Lung (tissue), 12 donors: ENCODE measurements around the gene GARIN3. TPM values are rescaled to one million over a fixed set of nuclear protein-coding genes. Genes with fewer than 3 reads are reported as not detected.

Source experiments
- ATAC-seq: fragments of 200-7000 bp; cut with Tn5 transposase; one replicate; pipeline ENCODE4 v1.9.1; 2020; ENCODE audit warnings: moderate number of reproducible peaks; ENCODE audit not compliant: insufficient read depth, low FRiP score
- DNase-seq, 3 donors: peaks; one replicate each; pipeline ENCODE4 v3.0.0-alpha.2; 2013 to 2017
- H3K27ac ChIP-seq, 2 donors: one replicate each; pipeline ENCODE4 v1.5.1; 2013; ENCODE audit warnings: mild to moderate bottlenecking in 2 of 2, moderate library complexity in 2 of 2, control low read depth in 1 of 2, inconsistent platforms in 1 of 2, low read depth in 1 of 2, low read length in 1 of 2
- H3K27me3 ChIP-seq, 3 donors: one replicate each; pipeline ENCODE4 v1.5.1; 2013; ENCODE audit warnings: low read length in 2 of 3; ENCODE audit not compliant: control insufficient read depth in 3 of 3, insufficient read depth in 3 of 3
- H3K36me3 ChIP-seq, 4 donors: one replicate each; pipeline ENCODE4 v1.5.1; 2013; ENCODE audit warnings: low read length in 4 of 4, mild to moderate bottlenecking in 1 of 4, moderate library complexity in 1 of 4; ENCODE audit not compliant: control insufficient read depth in 4 of 4, insufficient read depth in 4 of 4
- H3K4me1 ChIP-seq, 5 donors: one replicate each; pipeline ENCODE4 v1.5.1; 2013; ENCODE audit warnings: low read length in 5 of 5, mild to moderate bottlenecking in 2 of 5, moderate library complexity in 1 of 5; ENCODE audit not compliant: control insufficient read depth in 5 of 5, insufficient read depth in 5 of 5
- H3K4me3 ChIP-seq: one replicate; pipeline ENCODE4 v1.5.1; 2013; ENCODE audit warnings: mild to moderate bottlenecking, control low read depth, moderate library complexity
- H3K9ac ChIP-seq, 2 donors: one replicate each; pipeline ENCODE4 v1.5.1; 2013; ENCODE audit warnings: low read length in 2 of 2, control low read depth in 1 of 2; ENCODE audit not compliant: insufficient read depth in 1 of 2
- H3K9me3 ChIP-seq, 4 donors: one replicate each; pipeline ENCODE4 v1.5.1; 2013; ENCODE audit warnings: low read length in 3 of 4, mild to moderate bottlenecking in 1 of 4, moderate library complexity in 1 of 4; ENCODE audit not compliant: control insufficient read depth in 4 of 4, insufficient read depth in 3 of 4
- WGBS, 2 donors: extraction: QIAGEN DNeasy Blood & Tissue Kit; methylation state at CpG; one replicate each; pipeline ENCODE4 v1.1.7; 2013; 5-methylcytosine and 5-hydroxymethylcytosine counted together
- polyA plus RNA-seq, 2 donors: library from polyadenylated mRNA; stranded (reverse); fragments of 200-250 nt; gene quantifications; one replicate each; pipeline ENCODE4 v1.2.1, GENCODE V29; 2013
- total RNA-seq, 2 donors: library from RNA; depleted of rRNA in 1 of 2; stranded (reverse); fragments of >200 nt in 1 of 2; gene quantifications; one replicate each; pipeline ENCODE4 v1.2.1, GENCODE V29; 2014 to 2021
- TF ChIP-seq, protein P1 (sequence below): IDR thresholded peaks from 2 replicates; pipeline ENCODE4 v1.5.1; 2012; ENCODE audit warnings: mild to moderate bottlenecking; ENCODE audit errors: control extremely low read depth, extremely low read depth
- donor health status: control.
- donor health status: control.
- donor health status: Bipolar disorder and iron deficiency.
- donor health status: healthy.
- donor health status: DM: yes; HTN: yes; CAD: no.

The GARIN3 gene
- total and polyA plus RNA-seq, 4 donors: not detected

GRCh38 chr5:157130925-157131324, 35.1 kb downstream of the GARIN3 start:
- WGBS, 2 donors: 47 to 52% methylated on average over 7 of the region's 7 CpGs
- ATAC-seq (no peak), DNase-seq (no peak)

DNA sequence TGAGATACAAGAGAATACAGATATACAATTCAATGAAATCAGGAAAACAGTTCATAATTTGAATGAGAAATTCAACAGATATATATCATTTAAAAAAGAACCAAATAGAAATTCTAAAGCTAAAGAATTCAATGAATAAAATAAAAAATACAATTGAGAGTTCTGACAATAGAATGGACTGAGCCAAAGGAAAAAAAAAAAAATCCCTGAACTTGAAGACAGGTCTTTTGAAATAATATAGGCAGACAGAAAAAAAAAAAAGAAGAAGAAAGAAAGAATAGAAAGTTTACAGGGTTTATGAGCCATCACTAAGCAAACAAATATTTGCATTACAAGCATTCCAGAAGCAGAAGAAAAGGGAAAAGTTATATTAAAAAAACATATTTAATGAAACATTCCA, 44.4 kb downstream of the GARIN3 start:
- ATAC-seq: no peak
- Histone ChIP-seq H3K27me3 (no peaks in the 10 kb centered on the region), H3K36me3 (no peaks in the 10 kb centered on the region), H3K27ac (no peak overlapping the region), H3K4me3 (no peak overlapping the region), H3K4me1 (no peaks in the 10 kb centered on the region), H3K9ac (no peak overlapping the region), H3K9me3 (peaks cover 0 to 7% (median under 1%) of the 10 kb centered on the region in 4 donors)
- TF ChIP-seq, protein P1, sequence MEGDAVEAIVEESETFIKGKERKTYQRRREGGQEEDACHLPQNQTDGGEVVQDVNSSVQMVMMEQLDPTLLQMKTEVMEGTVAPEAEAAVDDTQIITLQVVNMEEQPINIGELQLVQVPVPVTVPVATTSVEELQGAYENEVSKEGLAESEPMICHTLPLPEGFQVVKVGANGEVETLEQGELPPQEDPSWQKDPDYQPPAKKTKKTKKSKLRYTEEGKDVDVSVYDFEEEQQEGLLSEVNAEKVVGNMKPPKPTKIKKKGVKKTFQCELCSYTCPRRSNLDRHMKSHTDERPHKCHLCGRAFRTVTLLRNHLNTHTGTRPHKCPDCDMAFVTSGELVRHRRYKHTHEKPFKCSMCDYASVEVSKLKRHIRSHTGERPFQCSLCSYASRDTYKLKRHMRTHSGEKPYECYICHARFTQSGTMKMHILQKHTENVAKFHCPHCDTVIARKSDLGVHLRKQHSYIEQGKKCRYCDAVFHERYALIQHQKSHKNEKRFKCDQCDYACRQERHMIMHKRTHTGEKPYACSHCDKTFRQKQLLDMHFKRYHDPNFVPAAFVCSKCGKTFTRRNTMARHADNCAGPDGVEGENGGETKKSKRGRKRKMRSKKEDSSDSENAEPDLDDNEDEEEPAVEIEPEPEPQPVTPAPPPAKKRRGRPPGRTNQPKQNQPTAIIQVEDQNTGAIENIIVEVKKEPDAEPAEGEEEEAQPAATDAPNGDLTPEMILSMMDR: no peak
- DNase-seq: no peak

More at GRCh38 chr5:157130925-157131324, 35.1 kb downstream of the GARIN3 start:
- H3K4me3 ChIP-seq: no peak overlapping the region
- H3K4me1 ChIP-seq: peaks cover 0 to 4% (median 0%) of the 10 kb centered on the region in 5 donors
- H3K9ac ChIP-seq: no peak overlapping the region
- H3K36me3 ChIP-seq: no peaks in the 10 kb centered on the region
- H3K27ac ChIP-seq: no peak overlapping the region
- H3K9me3 ChIP-seq: no peaks in the 10 kb centered on the region
- TF ChIP-seq, protein P1: no peak
- no peaks in the 10 kb centered on the region for H3K27me3 ChIP-seq

GRCh38 chr5:157120102-157120501, 46.0 kb downstream of the GARIN3 start:
- ATAC-seq: no peak
- Histone ChIP-seq H3K4me1 (peaks cover 0 to 11% (median 3%) of the 10 kb centered on the region in 5 donors), H3K4me3 (no peak overlapping the region), H3K36me3 (no peaks in the 10 kb centered on the region), H3K9me3 (peaks cover 0 to 7% (median under 1%) of the 10 kb centered on the region in 4 donors), H3K27ac (no peak overlapping the region), H3K9ac (no peak overlapping the region), H3K27me3 (no peaks in the 10 kb centered on the region)
- WGBS, 2 donors: 77 to 89% methylated on average over 1 of the region's 1 CpG
- TF ChIP-seq, protein P1: no peak
- DNase-seq: no peak

DNA sequence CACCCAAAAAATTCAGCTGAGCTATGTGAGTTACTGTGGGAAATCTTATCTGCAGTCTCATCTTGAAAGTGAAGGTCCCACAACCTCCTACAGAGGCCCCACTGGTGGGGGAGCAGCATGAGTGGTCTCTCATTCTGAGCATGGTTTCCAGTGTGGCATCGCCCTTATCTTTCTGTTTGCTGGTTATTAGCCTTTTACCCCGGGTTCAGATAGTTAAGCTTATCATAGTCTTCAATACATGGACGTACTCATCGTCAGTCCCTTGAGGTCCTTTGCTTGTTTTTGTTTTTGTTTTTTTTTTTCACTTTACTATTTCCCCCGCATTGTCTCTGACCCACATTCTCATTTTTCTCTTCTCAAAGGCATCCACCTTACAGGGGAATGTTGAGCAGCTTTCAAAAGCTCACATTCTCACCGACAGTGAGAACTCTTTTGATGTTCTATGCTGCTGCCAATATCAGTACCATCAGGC, 49.5 kb downstream of the GARIN3 start:
- no peaks in the 10 kb centered on the region for H3K27me3 ChIP-seq

More for the DNA sequence above, 49.5 kb downstream of the GARIN3 start:
- H3K27ac ChIP-seq: no peak overlapping the region
- H3K9me3 ChIP-seq: peaks cover 0 to 4% (median 0%) of the 10 kb centered on the region in 4 donors
- no peak overlapping the region for H3K4me3 ChIP-seq
- TF ChIP-seq, protein P1: no peak
- H3K9ac ChIP-seq: no peak overlapping the region
- WGBS, 2 donors: 76 to 78% methylated on average over 6 of the region's 6 CpGs
- DNase-seq: no peak
- peaks cover 0 to 20% (median 4%) of the 10 kb centered on the region in 5 donors for H3K4me1 ChIP-seq
- H3K36me3 ChIP-seq: no peaks in the 10 kb centered on the region
- no peak for ATAC-seq
